OCI-LY1 (cell line): ENCODE measurements around the gene FNIP2.

Experiments
- EZH2 ChIP-seq: fragments of 200-600 bp; sonication (generic), shearing (Covaris generic); IDR thresholded peaks from 2 replicates; pipeline ENCODE4 v1.8.0; 2017; ENCODE audit warnings: borderline replicate concordance, mixed run types, mild to moderate bottlenecking, antibody characterized with exemption, low read length, moderate library complexity, mixed read lengths
- TF ChIP-seq, protein P1 (sequence below): fragments of 200-600 bp; sonication (generic), shearing (Covaris generic); IDR thresholded peaks from 2 replicates; pipeline ENCODE4 v1.5.1; 2017; ENCODE audit warnings: mild to moderate bottlenecking, antibody characterized with exemption, low read length, moderate library complexity, mixed read lengths

- no peak for TF ChIP-seq EZH2
- TF ChIP-seq, protein P1, sequence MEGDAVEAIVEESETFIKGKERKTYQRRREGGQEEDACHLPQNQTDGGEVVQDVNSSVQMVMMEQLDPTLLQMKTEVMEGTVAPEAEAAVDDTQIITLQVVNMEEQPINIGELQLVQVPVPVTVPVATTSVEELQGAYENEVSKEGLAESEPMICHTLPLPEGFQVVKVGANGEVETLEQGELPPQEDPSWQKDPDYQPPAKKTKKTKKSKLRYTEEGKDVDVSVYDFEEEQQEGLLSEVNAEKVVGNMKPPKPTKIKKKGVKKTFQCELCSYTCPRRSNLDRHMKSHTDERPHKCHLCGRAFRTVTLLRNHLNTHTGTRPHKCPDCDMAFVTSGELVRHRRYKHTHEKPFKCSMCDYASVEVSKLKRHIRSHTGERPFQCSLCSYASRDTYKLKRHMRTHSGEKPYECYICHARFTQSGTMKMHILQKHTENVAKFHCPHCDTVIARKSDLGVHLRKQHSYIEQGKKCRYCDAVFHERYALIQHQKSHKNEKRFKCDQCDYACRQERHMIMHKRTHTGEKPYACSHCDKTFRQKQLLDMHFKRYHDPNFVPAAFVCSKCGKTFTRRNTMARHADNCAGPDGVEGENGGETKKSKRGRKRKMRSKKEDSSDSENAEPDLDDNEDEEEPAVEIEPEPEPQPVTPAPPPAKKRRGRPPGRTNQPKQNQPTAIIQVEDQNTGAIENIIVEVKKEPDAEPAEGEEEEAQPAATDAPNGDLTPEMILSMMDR = no peak
These were observed 166.3 kb downstream of the FNIP2 start for GRCh38 chr4:158934996-158935669.
